Astrocyte of the spinal cord (primary cell): ENCODE data around the gene NUDT1.

ENCODE experiments used
- DNase-seq: peaks from one replicate; pipeline ENCODE4 v3.0.0; 2011; ENCODE audit warnings: low read depth, low spot score
- H3K4me3 ChIP-seq: 2 replicates; pipeline ENCODE4 v1.5.1; 2011; ENCODE audit warnings: low read depth, mild to moderate bottlenecking, low read length, moderate library complexity
- in situ Hi-C: cut with HindIII; loops from 2 replicates; pipeline ENCODE4 v1.10.0; 2017; ENCODE audit warnings: low sequenced_read_pairs
- TF ChIP-seq, protein P1 (sequence below): IDR thresholded peaks from 2 replicates; pipeline ENCODE4 v1.5.1; 2012; ENCODE audit warnings: low read depth, mild to moderate bottlenecking, low read length, inconsistent platforms

NUDT1 gene

DNA sequence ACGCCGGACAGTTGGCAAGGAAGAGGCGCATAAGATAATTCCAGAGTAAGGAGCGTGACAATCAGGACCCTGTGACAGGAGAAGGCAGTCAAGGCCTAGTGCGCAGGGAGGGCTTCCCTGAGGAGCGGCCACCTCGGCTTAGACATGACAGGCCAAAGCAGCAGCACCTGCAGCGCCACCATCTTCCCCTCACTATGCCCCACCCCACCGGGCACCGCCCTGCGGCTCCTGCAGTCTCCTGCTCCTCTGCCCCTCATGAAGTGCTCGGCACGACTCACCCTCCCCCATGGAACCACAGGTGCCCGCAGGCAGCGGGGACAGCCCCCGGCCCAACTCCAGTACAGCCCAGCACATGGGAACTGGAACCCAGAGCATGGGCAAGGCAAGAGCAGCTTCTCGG lies 21.1 kb upstream of the NUDT1 start:
- TF ChIP-seq, protein P1, sequence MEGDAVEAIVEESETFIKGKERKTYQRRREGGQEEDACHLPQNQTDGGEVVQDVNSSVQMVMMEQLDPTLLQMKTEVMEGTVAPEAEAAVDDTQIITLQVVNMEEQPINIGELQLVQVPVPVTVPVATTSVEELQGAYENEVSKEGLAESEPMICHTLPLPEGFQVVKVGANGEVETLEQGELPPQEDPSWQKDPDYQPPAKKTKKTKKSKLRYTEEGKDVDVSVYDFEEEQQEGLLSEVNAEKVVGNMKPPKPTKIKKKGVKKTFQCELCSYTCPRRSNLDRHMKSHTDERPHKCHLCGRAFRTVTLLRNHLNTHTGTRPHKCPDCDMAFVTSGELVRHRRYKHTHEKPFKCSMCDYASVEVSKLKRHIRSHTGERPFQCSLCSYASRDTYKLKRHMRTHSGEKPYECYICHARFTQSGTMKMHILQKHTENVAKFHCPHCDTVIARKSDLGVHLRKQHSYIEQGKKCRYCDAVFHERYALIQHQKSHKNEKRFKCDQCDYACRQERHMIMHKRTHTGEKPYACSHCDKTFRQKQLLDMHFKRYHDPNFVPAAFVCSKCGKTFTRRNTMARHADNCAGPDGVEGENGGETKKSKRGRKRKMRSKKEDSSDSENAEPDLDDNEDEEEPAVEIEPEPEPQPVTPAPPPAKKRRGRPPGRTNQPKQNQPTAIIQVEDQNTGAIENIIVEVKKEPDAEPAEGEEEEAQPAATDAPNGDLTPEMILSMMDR: no peak
- no peak overlapping the region for H3K4me3 ChIP-seq
- in situ Hi-C loops: no loop called here
- DNase-seq: no peak

- in situ Hi-C loops: no loop called here
These were observed 19.5 kb upstream of the NUDT1 start for GRCh38 chr7:2222516-2222915.

GRCh38 chr7:2223321-2223720 lies 18.7 kb upstream of the NUDT1 start:
- TF ChIP-seq, protein P1: no peak
- in situ Hi-C loops: no loop called here
- H3K4me3 ChIP-seq: no peak overlapping the region
- DNase-seq: no peak

More at GRCh38 chr7:2222516-2222915, 19.5 kb upstream of the NUDT1 start:
- TF ChIP-seq, protein P1: no peak
- no peak overlapping the region for H3K4me3 ChIP-seq
- no peak for DNase-seq

- DNase-seq: no peak
- H3K4me3 ChIP-seq: no peak overlapping the region
- TF ChIP-seq, protein P1: no peak
- in situ Hi-C loops: no loop called here
These were observed 17.5 kb upstream of the NUDT1 start for GRCh38 chr7:2224491-2224928.

- in situ Hi-C loops: no loop called here
- TF ChIP-seq, protein P1: no peak
- no peak overlapping the region for H3K4me3 ChIP-seq
- no peak for DNase-seq
These were observed 17.1 kb upstream of the NUDT1 start for GRCh38 chr7:2224934-2225333.

DNA sequence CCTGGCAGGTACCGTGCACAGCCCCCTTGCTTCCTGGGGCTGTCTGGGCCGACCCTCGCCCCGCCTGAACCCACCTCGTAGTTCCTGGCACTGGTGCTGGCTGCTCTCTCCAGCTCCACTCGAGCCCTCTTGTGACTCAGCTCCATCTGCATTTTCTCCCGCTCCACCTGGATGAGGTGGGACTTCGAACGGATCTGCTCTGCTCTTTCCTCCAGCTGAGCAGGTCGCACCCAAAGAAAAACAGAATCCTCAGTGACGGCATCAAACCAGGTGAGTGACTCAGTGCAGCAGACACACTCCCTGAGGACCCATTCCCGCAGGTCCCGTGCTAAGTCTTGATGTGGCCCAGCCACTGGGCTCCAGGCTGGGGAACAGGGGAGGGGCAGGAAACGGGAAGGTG lies 16.7 kb upstream of the NUDT1 start:
- DNase-seq: no peak
- in situ Hi-C loops: no loop called here
- no peak overlapping the region for H3K4me3 ChIP-seq
- TF ChIP-seq, protein P1: no peak

- no peak for DNase-seq
- H3K4me3 ChIP-seq: no peak overlapping the region
- in situ Hi-C loops: no loop called here
- TF ChIP-seq, protein P1: no peak
These were observed 16.2 kb upstream of the NUDT1 start for GRCh38 chr7:2225830-2226229.
